DMS79 (cell line): Measurements from ENCODE around the gene WRAP73.
"Not testable (repeated sequence)": the region's sequence is repeated elsewhere in the genome, so short reads cannot be mapped to it uniquely, and the experiment has no call there.

ENCODE experiments used
- DNase-seq: peaks from one replicate; lab custom pipeline; 2025; lab: John Stamatoyannopoulos, UW

Gene WRAP73

DNA sequence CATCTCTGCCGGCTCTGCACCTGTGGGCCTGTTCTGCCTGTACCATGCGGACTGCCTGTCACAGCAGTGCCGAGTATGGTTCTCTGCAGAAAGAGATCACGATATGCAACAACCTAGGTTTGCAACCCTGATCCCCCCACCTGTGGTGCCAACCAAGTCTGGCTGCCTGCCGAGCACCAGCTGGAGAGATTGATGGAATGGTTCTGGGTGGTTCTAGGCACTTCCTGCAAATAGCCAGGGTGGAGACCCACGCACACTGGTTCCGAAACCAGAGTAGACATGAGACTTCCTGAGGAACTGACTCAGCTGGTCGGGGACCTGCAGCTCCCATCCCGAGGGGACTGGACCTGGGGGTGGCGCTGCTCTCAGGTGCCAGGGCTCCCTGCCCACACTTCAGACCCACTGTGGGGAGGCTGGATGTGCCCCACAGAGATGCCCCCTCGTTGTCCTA, 19.7 kb downstream of the WRAP73 start:
- no peak for DNase-seq

DNA sequence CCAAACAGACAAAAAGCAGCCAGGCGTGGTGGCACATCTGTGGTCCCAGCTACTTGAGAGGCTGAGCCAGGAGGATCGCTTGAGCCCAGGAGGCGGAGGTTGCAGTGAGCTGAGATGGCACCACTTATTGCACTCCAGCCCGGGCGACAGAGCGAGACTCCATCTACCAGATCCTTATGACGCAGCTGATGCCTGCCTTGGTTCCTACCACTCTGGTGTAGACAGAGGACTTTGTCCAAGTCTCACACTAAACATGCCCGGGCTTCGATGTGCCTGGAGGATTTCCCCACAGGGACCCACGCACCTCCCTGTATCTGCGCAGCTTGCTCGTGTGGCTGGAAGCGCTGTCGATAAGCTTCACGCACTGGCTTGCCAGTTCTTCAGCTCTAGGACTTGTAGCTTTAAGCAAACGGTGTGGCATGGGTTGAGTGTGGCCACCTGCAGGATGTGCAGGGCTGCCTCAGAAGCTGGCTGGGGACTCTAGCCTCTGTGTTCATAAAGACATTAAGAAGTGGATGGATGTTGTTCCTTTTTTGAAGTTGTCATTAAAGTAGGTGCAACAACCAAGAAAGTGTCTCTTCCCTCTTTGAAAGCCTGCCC, 20.2 kb downstream of the WRAP73 start:
- no peak for DNase-seq

DNA sequence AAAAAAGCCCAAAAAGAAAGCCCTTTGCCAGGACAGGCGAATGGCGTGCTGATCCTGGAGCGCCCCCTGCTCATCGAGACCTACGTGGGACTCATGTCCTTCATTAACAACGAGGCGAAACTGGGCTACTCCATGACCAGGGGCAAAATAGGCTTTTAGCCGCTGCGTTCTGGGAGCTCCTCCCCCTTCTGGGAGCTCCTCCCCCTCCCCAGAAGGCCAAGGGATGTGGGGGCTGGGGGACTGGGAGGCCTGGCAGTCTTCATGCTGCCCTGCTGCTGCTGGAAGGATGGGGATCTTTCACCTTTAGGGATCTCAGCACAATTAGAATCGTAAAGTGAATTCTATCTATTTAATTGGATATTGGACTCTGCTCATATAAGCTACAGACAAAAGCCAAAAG, 21.5 kb downstream of the WRAP73 start:
- no peak for DNase-seq

DNA sequence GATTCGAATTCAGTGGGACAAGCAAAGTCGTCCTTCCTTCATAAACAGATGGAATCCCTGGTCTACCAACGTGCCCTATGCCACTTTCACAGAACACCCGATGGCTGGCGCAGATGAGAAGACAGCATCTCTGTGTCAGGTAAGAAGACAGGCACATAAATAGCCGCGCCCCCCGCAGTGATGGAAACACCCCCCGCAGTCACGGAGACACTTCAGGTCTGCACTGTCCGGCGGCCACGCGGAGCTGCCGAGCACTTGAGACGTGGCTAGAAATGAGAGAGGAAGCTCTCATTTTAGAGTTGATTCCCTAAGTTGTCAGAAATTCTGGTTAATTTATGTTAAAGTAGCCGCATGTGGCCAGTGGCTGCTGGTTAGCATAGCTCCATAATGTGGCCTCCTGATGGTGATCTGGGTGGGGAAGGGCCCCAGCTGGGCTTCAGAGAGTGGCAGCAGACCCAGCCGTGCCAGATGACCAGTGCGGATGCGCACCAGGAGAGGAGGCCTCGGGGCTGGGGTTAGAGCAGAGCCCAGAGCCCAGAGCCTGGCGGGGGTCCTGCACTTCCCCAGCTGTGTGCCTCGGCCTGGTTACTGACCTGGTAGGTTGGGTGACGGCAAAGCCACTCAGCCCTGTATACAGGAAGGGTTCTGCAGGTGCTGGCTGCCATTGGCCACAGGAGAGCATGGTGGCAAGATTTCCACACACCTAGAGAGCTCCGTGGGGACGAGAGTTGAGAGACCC, 22.2 kb downstream of the WRAP73 start:
- no peak for DNase-seq

DNA sequence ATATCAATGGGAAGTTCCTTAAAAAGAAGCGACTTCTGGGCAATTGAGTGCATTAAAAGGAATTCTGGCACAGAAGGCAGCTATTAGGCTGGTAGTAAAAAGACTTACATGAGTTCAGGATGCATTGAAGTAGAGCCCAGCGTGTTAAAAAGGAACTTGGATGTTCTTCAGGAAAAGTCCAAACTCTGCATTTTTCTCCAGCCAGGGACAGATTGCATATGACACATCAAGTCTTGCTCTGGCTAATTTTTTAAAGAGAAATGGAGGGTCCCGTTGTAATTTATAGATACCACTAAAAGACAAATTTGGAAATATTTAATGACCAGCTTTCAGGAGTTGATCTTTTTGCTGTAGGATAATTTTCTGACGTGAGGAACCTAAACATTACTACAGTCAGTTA, 23.9 kb downstream of the WRAP73 start:
- DNase-seq: no peak

DNA sequence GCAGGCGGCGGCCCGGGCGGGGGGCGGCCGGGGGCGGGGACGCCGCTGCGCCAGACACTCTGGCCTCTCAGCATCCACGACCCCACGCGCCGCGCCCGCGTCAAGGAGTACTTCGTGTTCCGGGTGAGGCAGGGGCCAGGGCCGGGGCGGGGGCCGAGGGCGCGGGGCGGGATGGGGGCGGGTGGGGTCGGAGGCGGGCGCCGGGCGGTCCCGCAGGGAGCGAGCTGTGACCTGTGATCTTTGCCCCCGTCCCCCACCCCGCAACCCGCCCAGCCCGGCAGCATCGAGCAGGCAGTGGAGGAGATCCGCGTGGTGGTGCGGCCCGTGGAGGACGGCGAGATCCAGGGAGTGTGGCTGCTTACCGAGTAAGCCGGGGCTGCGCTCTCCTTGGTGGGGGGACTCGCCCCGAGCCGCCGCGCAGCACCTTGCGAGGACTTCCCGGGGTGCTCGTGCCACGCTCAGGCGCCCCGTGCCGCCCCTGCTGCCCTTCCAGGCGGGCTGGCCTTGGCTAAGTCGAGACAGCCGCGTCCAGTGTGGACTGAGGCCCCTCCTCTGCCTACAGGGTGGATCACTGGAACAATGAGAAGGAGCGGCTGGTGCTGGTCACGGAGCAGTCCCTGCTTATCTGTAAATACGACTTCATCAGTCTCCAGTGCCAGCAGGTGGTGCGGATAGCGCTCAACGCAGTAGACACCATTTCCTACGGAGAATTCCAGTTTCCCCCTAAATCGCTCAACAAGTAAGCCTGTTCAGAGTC, 24.6 kb downstream of the WRAP73 start:
- no peak for DNase-seq

DNA sequence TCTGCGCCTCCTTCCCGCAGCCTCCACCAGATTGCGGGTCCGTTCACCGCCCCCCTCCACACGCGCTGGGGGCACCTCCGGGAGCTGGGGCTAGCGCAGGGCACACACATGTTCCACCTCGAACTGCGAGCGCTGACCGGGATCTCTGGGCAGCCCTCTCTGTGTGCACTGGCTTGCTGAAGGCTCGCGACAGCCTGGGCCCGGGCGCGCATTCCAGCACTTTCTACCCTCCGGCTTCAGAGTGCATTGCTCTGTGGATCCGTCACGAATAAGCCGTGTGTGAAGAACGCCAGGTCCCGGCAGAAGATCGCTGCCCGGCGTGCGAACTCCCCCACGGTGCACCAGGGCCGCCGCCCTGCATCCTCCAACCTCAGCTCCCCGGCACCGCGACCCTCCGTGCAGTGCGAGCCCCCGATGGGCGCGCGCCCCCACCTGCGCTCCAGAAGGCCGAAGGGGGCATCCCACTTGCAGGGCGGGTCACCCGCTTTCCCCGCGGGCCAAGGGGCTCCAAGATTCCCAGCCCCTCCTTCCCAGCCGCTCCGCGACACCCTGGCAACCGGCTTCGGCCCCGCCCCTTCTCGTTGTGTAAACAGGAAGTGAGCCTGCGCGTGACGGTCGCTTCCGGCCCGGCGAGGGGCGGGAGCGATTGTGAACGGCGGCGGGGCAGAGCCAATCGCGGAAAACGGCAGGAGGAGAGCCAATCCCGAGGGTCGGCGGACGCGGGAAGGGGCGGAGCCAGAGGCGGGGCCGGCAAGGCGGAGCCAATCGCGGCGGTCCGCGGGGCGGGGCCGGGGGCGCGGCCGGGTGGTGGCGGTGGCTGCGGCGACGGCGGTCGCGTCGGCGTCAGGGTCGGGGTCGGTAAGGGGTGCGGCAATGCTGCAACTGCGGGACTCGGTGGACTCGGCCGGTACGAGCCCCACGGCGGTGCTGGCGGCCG, 25.4 kb downstream of the WRAP73 start, which contains the start of gene TPRG1L:
Gene TPRG1L (plus strand): TSS at position 816 of the 937 bp plus-strand sequence. CDS start 58 bp downstream, at position 874.
- DNase-seq: peak; percentile 94

DNA sequence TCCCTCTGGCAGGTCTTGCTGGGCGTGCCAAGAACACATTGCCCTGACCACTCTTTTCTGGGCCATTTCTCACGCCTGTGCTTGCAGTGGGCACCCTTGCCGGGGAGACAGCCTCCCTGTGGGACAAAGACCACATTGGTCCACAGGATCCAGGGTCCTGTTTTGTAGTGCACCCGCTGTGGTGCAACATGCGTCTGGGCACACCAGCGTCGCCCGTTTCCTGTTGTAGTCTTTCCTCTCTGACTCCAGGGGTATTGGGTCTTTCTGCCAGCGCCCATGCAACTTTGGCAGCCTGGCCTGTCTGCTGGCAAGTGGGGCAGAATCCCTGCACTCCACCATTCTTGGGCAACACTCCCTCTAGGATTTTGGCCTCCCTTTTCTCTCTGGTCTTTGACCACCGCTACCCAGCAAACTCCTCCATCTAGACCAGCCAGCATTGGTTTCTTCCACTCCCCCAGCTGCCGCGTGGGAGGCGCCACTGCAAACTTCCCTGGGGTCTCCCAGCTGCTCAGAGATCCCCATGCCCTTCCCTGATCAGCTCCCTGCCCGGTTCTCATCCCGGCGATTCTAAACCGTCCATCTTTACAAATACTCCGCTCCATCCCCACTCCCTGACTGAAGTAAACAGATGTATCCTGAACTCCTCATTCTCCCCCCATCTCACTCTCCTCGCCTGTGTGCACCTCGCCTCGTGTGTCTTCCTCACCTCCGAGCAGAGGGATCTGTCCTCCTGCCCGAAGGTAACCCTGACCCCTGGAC, 26.3 kb downstream of the WRAP73 start:
- DNase-seq: no peak

DNA sequence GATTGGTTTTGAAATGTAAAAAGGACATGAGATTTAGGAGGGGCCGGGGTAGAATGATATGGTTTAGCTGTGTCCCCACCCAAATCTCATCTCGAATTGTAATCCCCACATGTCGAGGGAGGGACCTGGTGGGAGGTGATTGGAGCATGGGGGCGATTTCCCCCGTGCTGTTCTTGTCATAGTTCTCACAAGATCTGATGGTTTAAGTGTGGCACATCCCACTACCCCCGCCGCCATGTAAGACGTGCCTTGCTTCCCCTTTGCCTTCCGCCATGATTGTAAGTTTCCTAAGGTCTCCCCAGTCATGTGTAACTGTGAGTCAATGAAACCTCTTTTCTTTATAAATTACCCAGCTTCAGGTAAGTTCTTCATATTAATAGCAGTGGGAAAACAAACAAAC, 27.8 kb downstream of the WRAP73 start:
- DNase-seq: not testable (repeated sequence)

DNA sequence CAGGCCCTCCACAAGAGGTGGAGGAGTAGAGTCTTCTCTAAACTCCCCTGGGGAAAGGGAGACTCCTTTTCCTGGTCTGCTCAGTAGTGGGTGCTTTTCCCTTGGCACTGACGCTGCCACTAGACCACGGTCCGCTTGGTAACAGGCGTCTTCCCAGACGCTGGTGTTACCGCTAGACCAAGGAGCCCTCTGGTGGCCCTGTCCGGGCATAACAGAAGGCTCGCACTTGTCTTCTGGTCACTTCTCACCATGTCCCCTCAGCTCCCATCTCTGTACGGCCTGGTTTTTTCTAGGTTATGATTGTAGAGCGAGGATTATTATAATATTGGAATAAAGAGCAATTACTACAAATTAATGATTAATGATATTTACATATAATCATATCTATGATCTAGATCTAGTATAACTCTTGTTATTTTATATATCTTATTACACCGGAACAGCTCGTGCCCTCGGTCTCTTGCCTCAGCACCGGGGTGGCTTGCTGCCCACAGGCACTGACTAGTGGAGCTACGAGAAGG, 28.7 kb downstream of the WRAP73 start:
- peak; percentile 54 for DNase-seq

DNA sequence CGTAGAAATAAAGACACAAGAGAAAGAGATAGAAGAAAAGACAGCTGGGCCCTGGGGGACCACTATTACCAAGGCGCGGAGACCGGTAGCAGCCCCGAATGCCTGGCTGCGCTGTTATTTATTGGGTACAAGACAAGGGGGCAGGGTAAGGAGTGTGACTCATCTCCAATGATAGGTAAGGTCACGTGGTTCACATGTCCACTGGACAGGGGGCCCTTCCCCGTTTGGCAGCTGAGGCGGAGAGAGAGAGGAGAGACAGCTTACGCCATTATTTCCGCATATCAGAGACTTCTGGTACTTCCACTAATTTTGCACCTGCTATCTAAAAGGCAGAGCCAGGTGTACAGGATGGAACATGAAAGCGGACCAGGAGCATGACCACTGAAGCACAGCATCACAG, 29.2 kb downstream of the WRAP73 start:
- no peak for DNase-seq

DNA sequence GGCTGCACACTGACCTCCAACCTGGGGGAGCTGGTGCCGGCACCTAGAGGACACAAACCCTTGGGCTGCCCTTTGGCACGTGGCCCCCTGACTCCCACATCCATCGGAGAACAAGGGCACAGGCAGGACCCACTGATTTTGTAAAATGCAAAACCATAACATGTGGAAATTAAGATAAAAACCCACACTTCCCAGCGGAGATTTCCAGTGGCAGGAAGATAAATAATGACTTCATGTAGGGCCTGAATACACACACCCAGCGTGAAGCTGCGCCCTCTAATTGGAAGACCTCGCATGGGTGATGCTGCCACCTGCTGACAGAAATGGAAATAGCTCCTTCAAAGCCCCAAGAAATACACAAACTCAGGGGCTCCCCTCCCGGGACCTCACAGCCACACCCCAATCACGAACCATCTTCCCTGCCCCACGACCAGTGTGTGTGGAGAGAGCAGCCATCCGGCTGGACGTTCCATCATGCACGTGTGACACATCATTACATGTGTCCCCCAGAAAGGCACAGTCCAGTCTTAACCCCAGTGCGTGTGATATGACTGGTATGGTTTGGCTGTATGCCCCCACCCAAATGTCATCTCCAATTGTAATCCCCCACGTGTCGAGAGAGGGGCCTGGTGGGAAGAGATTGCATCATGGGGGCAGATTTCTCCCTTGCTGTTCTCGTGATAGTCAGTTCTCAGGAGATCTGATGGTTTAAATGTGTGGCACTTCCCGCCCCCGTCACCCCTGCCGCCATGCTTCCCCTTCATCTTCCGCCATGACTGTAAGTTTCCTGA, 30.8 kb downstream of the WRAP73 start:
- DNase-seq: peak; percentile 39

DNA sequence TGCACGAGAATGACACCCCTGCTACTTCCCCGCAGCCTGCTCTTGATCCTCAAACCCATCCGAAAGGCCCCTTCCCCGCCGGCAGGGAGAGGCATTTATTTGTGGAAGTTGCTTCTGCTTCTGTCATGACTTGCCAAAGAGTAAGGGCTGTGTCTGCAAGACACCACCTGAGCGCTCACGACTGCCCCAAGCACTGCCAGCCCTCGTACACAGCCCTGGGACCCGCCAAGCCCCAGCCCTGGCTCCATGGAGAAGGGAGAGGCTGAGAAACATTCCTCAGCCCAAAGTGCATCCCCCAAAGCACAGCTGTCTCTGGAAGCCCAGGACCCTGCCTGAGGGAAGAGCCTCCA, 31.4 kb downstream of the WRAP73 start:
- DNase-seq: no peak

DNA sequence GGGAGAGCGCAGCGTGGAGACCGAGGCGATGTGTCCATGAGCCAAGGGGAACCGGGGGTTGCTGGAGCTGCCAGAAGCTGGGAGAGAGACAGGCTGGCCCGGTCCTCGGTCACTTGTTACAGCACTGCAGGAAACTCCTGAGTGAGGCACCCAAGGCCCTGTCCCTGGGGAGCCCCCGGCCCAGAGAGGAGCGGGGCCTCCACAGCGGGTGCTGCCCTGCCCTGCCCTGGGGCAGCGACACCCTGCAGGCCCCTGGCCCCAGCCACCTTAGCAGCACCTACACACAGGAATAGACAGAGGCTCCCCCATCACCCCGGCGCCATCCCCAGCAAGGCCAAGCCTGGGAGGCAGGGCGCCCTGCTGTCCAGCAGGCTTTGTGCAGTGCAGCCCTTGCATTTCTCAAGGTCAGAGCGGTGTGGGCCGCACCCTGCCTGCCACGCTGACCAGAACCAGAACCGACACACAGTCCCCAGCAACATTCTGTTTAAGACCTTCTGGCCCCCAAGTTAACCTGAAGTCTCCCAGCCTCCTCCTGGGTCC, 32.0 kb downstream of the WRAP73 start:
- DNase-seq: no peak

DNA sequence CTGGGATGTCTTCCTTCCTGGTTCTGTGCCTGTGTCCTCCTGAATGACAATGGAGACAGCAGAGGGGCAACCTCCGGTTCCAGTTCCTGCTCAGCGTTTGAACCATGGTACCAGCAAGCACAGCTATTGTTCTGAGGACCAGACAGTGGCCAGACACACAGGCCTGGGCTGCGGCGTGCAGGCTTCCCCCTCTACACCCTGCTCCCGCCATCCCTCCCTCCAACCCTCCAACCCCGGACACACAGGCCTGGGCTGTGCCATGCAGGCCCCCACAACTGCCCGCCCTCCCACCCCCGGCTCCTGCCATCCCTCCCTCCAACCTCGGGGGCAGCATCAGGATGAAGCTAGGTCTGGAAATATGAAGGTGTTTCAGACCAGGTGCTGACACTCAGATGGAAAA, 33.0 kb downstream of the WRAP73 start:
- no peak for DNase-seq

DNA sequence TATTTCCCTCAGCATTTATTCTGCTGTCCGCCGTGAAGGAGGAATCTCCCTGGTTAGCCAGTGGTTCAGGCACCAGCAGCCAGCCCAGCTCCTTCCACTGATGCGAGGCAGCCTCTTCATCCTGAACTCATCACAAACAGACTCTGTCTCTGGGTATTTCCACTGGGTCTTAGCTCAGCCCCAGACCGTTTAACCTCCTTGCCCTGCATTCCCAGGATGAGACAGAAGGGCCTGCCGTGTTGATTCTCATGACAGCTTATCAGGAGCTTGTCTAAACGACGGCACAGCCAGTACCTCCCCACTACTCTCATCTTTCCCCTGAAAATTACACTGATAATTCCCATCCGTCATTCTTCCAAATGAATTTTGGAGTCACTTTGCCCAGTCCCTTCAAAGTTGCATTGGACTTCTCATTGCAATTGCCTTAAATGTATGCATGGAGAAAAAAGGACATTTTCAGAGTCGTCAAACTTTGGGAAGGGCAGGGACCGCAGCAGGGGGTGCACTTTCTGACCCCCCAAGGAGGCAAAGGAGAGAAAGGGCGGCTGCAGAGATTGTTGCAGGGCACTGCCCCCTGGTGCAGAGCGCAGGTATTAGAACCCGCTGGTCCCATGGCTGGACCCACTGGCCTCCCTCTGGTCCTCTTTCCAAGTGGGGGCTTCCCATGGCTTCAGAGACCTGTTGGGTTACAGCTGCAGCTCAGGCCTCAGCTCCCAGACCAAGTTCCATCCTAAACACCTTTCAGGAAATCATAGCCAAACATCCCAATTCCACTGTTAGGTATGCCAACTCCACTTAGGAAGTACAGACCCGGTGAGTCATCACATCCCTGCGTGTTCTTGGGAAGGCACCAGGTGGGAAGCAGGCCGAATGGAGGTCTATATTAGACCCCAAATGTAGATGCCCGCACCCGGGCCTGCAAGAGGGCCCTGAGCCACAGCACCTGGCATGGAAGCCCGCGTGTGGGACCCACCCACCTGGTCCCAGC, 34.9 kb downstream of the WRAP73 start:
- DNase-seq: no peak

DNA sequence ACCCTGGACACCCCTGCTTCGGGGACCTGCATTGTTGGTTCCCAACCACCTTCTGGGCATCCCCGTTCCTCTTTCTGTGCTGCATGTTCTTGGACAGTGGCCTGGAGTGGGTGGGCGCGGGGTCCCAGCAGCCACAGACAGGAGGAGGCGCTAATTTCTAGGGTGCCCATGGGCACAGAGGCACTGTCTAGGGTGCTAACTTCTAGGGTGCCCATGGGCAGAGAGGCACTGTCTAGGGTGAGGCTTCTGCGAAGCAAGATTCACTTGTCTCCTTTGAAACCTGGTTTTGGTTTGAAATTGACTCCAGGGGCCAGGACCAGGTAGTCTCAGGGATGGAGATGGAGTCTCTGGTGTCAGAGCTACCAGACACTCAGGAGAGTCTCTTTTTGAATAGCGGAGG, 37.8 kb downstream of the WRAP73 start:
- DNase-seq: no peak

DNA sequence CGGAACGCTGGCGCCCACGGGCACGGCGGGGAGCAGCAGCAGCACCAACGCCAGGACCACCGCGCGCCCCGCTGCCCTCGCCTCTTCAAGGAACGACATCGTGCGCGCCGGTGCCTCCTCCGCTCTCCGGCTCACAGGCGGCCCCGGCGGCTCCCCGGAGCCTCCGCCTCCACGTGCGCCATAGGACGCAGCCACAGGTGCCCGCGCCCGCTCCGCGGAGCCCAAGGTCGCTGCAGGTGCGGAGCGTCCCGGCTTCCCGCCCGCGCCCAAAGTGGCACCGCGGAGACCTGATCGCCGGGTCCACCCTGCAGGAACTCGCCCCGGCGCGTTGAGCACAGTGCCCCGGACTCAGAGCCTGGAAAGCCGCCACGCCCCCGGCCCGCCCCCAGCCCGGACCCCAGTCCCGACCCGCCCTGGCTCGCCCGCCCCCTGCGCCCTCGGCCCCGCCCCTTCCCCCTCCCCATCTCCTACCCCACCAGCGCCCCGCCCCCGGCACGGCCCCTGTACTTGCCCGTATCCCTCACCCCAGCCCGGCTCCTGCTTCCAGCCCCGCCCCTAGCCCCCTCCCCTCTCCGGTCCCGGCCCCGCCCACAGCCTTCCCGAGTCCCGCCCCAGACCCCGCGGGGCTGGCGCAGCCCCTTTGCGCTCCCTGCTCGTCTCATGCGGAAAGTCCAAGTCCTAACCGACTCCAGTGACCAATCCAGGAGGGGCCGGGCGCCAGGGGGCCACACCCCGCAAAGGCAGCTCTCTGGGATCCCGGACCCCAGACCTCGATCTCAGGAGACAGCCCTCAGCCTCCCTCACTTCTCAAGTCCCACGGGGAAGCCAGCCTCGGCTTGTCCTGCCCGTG, 38.5 kb downstream of the WRAP73 start, which contains the start of gene MEGF6:
Gene MEGF6 (minus strand): TSS at position 339 of the 850 bp plus-strand sequence. CDS start 240 bp downstream, at position 99.
- peak; percentile 39 for DNase-seq
